GM19463 (cell line): ENCODE data around the gene BTN3A1.
"Not testable (repeated sequence)": the region's sequence is repeated elsewhere in the genome, so short reads cannot be mapped to it uniquely, and the experiment has no call there.

Source experiments
- ATAC-seq: cut with Tn5 transposase; IDR thresholded peaks from one replicate; pipeline ENCODE4 v1.9.1; 2021; ENCODE audit warnings: mild to moderate bottlenecking, moderate library complexity; ENCODE audit not compliant: unreplicated experiment

BTN3A1 gene

DNA sequence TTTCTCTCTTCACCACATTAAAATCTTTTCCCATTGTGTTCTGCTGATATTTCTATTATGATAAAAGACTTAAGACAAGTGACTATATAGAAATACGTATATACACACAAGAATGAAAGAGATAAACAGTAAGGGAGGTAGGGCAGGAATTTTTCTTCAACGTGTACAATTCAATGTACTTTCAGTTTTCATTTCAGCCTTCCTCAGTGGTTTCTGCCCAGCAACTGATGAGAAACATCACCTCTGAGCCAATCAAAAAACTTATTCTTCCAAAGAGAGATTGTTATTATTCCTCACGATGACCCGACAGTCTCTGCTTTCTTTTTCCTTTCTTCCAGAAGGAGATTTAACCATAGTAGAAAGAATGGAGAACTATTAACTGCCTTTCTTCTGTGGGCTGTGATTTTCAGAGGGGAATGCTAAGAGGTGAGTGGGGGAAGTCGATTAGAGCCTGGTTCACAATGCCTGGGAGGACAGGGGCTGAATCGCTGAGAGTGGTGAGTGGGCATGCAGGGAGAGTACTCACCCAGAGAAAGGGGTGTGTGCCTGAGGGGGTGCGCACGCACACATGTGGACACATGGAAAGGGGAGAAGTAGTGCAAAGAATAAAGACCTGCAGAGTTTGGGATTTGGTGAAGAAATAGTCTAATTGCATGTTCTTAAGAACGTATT lies at the start of gene BTN3A1:
BTN3A1 (plus strand) TSS at position 289 of the 672 bp plus-strand sequence. CDS start 3,289 bp downstream, outside the sequence.
- peak; percentile 86 for ATAC-seq

DNA sequence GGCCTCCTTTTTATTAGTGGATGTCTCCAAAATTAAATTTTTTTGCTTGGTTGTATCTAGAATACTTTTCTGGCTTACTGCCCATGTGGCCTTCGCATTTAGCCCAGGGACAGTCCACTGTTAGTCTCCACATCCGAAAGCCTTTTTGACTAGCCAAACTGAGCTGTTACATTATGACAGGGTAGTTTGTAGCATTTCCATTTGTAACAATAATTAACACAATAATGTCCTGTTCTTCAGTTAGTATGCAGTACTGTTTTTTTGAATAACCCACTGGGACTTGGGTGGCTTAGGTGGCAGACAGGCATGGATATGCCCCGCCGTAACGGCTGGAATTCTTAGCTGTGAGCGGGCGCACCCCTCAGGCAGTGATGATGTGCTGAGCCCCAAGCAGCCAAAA lies 49.8 kb upstream of the BTN3A1 start:
- ATAC-seq: no peak

DNA sequence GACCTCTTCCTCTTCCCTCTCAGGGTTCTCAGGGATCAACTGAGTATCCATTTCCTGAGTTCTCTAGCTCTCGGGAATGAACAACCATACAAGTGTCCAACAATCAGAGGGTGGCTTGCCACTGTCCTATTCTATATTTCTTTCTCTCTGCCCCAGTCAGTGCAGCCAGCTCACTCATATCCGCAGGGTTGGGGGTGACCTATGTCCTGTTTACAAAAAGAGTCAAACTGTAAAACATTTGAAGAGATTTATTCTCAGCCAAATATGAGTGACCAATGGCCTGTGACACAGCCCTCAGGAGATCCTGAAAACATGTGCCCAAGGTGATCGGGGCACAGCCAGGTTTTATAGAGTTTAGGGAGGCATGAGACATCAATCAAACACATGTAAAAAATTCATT lies 47.9 kb upstream of the BTN3A1 start:
- ATAC-seq: no peak

DNA sequence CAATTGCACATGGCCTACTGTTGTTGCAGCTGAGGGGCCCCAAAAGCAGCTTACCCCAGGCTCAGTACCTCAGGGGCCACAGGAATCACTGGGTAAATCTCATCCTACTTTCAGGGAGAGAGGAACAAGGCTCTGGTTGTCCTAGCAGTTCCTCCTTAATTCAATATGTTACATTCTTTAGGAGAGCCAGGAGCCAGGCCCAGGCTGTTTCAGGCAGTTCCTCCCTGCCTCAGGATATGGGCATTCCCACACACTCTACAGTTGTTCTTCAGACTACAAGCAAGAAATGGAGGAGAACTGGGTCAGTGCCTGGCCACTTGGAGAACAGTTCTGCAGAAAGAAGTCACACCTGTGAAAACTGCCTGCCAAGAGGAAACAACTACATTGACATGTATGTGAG lies 46.7 kb upstream of the BTN3A1 start:
- no peak for ATAC-seq

DNA sequence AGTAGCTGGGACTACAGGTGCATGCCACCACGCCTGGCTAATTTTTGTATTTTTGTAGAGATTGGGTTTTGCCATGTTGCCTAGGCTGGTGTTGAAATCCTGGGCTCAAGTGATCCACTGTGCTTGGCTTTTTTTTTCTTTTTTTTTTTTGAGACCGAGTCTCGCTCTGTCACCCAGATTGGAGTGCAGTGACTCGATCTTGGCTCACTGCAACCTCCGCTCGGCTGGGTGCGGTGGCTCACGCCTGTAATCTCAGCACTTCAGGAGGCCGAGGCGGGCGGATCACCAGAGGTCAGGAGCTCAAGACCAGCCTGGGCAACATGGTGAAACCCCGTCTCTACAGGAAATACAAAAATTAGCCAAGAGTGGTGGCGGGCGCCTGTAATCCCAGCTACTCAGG lies 44.5 kb upstream of the BTN3A1 start:
- not testable (repeated sequence) for ATAC-seq

DNA sequence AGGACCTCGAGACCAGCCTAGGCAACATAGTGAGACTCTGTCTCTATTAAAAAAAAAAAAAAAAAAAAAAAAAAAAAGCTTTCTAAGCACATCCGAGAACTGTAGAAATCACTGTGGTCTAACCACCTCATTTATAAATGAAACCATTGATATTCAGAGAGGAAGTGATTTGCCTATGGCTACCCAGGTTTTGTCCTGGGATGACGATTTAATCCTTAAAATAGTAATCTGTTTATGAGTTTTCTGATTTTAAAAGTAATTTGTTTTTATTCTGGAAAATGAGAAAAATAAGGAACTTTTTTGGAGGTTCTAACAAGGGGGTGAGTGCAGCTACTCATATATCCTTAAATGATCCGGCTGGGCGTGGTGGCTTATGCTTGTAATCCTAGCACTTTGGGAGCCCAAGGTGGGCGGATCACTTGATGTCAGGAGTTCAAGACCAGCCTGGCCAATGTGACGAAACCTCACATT lies 43.5 kb upstream of the BTN3A1 start:
- ATAC-seq: no peak

DNA sequence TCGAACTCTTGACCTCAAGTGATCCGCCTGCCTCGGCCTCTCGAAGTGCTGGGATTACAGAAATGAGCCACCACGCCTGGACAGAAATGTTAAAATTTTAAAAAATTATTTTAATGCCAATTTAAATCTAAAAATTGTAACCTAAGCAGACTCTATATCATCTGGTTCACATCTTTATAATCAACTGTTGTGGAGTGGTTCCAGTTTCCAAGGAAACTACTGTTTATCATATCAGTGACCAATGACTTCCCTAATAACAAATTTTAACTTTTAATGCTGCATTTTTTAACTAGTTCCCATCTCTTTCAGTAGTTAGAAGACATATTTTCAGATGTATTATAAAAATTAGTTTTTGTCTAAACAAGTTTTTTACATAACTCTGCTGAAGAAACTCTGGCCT lies 42.3 kb upstream of the BTN3A1 start:
- ATAC-seq: no peak

DNA sequence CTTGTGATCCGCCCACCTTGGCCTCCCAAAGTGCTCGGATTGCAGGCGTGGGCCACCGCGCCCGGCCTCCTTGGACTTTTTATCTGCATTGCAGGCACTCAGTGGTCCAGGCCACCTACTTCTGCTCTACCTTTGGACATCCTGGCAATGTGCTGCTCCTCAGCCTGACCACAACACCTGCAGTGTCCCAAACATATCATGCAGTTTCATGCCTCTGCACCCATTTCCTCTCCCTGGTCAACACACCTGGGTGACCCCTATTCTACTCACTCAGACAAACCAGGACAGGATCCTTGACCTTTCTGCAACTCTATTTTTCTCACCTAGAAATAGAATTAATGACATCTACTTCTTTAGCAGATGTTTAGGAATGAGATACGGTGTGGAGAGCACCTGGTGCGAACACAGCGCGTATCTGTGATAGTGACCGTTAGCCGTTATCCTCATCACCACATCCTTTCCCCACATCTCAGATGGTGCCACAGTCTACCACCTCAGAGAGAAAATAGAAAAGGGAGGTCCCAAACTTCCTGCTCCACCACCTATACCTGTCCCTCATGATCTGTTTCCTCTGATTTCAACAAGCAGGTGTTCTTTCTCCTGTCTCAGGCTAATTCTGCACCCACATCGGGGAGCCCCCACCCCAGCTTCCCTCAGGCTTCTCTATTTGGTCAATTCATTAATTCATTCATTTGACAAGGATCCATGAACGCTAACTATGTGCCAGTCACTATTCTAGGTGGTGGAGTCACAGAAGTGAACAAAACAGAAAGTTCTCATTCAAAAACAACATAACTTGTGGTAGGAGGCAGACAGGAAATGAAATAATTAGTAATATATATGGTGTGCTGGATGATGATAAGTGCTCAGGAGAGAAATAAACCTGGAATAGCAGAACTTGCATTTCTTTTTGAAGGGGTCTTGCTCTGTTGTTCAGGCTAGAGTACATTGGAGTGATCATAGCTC lies 41.3 kb upstream of the BTN3A1 start:
- ATAC-seq: peak; percentile 37

DNA sequence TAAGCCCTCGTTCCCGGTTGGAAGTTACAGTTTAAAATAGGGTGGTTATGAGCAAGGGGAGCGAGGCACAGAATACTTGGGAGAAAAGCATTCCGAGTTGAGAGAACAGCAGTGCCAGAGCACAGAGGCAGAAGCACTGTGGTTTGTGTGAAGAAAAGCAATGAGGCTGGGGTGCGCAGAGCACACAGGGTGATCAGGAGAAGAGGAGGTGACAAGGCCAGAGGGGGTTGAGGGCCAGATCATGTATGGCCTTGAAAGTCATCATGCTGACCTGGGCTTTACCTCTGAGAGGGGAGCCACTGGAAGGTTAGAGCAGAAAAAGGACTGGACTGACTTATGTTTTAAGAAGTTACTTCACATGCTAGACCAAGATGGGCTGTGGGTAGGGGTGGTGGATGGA lies 40.5 kb upstream of the BTN3A1 start:
- no peak for ATAC-seq

DNA sequence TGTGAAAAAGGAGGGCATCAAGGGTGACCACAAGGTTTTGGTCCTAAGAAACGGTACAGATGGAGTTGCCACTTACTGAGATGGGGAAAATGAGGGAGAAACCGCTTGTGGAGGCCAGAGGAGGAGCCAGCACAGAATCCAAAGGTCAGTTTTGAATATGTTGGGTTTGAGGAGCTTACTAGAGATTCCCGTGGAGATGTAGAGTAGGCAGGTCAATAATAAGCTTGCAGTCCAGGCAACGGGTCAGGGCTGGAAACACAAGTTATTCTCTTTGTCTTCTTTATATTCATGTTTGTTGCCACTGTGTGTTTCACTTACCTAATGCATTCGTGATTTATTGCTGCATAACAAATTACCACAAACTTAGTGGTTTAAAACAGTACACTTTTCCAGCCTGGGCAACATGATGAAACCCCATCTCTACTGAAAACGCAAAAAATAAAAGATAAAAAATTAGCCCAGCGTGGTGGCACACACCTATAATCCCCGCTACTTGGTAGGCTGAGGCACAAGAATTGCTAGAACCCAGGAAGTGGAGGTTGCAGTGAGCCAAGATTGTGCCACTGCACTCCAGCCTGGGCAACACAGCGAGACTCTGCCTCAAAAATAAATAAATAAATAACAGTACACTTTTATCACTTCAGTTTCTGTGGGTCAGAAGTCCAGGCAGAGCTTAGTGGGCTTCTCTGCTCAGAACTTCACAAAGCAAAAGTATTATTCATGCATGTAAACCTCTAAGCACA lies 39.8 kb upstream of the BTN3A1 start:
- ATAC-seq: no peak

DNA sequence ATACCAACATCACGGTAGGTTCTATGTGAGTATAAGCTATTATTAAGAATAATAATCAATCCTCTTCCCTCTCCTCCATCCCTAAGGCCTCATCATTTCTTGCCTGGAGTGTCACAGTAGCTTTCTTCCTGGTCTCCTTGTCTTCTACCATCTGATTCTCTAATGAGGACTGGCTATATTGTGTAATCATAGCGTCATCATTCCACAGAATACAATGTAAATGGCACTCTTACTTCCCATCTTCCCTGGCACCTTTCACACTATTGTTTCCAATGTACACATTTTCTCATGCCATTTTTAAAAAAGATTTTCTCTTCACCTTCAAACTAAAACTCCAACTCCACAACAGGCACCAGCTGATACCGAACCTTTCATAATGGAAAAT lies 39.2 kb upstream of the BTN3A1 start:
- no peak for ATAC-seq

DNA sequence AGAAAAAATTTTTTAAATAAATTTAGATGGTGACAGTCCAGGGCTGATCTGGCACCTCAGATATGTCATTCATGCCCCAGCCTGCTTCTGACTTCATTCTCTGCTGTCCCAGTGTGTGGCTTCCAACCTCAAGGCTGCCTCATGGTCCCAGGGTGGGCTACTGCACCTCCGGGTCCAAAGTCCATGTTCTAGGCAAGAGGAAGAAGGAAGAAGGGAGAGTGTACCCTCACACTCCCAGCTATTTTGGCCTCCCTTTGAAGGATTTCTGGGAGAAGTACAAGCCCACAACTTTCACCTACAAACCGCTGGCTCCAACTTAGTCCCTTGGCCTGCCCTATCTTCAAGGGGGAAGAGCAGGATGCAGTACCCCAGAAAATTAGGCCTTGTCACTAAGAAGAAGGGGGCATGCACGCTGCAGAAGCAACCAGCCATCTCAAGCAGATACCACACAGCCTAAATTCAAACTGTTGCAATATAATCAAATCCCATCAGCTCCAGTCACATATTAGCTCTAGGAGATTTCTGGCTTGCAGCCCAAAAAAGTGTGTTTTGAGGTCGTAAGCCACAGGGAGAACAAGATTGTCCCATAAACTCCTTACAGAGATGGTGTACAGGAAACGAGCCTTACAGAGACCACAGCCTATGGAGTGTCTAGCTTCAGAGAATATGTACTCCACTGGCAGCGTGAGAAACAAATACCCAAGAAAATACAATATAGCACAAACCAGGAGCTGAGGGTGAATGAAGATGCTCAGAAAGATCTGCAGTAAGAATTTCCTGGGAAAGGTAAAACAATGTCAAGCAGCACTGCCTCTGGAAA lies 38.0 kb upstream of the BTN3A1 start:
- no peak for ATAC-seq

DNA sequence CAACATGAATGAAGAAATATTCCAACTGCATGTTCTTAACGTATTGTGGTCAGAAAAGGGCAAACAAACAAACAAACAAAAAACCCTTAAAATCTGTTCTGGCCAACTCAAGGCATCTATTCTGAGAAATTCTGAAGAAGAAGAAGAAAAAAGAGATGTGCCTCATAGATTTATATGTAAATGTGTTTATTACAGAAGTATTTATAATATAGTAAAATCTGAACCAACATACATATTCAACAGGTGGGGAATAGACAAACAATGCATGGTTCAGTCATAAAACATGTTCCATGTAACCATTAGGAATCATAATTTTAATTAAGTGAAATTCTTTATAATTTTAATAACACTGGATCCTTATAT lies 36.5 kb upstream of the BTN3A1 start:
- ATAC-seq: no peak

DNA sequence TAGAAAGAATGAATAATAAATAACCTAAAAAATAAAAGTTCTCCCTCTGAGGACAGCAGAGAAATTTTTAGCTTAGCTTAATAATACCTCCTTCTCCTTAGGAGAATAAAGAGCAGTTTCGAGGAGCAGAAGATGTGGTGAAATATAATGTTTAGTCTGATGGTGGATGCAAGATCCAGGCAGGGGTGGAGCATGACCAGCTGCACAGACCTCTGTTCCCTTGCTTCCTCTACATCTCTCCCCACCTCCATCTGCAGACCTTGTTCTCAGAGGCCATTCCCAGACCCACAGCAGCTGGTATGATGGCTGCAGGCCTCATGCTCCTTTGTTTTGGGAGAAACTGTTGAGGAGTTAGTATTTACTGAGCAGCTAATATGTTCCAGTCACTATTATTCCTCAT lies 35.6 kb upstream of the BTN3A1 start:
- ATAC-seq: no peak

DNA sequence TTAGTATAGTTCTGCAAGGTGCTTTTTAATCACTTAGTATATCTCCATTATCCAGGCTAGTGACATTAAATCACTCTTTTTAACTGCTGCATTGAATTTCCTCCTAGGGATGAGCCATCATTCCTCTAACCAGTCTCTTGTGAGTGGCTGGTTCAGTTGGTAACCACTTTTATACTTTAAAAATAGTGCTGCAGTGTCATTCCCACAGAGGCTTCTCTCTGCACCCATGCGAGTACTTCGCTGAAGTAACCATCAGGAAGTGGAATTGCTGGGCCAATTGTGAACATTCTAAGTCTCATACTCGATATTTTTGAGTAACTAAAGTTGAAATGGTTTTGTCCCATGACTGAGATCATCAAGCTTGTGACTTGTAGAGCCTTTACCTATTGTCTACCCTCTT lies 35.0 kb upstream of the BTN3A1 start:
- no peak for ATAC-seq

DNA sequence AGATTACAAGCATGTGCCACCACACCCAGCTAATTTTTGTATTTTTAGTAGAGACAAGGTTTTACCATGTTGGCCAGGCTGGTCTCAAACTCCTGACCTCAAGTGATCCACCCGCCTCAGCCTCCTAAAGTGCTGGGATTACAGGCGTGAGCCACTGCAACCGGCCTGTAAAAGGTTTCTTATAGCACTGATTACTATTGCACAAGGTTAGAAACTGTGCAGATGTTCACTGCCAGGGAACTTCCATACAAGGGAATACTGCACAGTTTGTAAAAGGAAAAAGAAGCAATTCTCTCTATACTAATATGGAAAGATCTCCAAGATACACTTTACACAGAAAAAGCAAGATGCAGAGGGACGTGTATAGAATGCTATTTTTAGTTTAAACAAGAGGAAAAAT lies 30.3 kb upstream of the BTN3A1 start:
- ATAC-seq: not testable (repeated sequence)

DNA sequence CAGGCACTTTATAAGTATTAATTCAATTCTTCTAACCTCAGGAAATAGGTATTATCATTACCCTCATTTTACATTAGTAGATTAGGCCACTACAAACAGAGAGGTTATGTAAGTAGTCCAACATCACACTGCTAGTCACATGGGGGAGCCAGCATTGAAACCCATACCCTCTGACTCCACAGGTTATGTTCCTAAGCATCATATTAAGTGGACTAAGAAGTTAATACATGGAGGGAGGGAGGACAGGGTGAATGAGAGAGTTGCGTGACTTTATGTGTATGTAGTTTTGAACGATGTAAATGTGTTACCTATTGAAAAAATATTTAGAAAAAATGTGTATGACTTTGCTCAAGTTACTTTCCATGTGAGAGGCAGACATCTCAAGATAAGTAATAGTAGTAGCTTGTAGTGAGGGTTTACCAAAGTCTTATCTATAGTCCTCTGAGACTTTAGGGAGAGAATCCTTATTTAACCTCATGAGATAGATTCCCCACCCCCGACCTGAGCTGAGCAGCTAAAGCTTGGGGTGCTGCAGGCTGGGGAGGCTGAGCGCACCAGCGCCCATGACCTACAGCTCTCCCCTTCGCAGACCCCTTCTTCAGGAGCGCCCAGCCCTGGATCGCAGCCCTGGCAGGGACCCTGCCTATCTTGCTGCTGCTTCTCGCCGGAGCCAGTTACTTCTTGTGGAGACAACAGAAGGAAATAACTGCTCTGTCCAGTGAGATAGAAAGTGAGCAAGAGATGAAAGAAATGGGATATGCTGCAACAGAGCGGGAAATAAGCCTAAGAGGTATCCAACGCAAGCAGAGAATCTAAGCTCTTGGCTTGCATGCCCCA lies 29.5 kb upstream of the BTN3A1 start:
- ATAC-seq: no peak

DNA sequence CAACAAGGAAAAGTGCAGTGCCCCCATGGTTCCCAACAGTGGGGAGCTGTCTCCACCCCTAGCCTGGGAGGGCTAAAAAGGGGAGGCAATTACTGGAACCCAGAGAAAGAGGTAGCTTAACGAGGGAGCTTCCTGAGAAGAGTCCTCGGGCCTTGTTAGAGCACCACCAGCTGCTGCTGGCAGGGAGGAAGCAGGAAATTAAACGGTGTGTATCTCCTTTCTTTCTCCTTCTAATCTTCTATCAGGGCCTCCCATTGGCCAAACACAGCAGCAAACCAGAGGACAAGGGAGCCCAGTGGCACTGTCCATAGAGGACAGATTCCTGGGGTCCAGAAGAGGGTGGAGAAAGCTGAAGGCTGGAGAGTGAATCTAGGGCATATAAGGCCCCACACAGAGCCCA lies 26.8 kb upstream of the BTN3A1 start:
- ATAC-seq: no peak

DNA sequence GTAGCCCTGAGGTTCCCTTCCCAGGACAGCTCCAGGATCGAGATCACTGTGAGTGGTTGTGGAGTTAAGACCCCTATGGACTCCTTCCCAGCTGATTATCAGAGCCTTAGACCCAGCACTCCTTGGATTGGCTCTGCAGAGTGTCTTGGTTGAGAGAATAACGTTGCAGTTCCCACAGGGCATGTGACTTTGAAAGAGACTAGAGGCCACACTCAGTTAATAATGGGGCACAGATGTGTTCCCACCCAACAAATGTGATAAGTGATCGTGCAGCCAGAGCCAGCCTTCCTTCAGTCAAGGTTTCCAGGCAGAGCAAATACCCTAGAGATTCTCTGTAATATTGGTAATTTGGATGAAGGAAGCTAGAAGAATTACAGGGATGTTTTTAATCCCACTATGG lies 24.4 kb upstream of the BTN3A1 start:
- no peak for ATAC-seq

DNA sequence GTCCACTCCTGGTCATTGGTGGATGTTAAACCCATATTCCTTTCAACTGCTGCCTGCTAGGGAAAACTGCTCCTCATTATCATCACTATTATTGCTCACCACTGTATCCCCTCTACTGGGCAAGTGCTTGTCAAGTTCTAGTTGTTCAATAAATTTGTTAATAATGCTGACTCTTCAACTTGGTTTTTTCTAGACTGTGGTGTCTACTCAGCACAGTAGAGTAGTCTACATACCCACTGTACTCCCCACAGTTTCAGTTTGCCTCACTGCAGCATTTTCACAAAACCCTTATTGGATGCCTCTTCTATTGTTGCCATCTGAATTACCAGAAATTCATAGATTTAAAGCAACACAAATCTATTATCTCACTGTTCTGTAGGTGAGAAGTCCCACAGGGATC lies 23.9 kb upstream of the BTN3A1 start:
- not testable (repeated sequence) for ATAC-seq
